Ovary (tissue), 3 donors: Measurements from ENCODE around the gene SLC45A3.

Experiments used
- CTCF ChIP-seq, 3 donors: fragments of 450-650 bp in 2 of 3; fragments of 200-600 bp in 1 of 3; IDR thresholded peaks; one replicate each; pipeline versions ENCODE4 v1.5.1 to v1.8.0; 2016 to 2022; ENCODE audit warnings: antibody characterized with exemption in 3 of 3, mild to moderate bottlenecking in 1 of 3
- EP300 ChIP-seq: sonication (generic); formaldehyde crosslinking; IDR thresholded peaks from one replicate; pipeline ENCODE4 v1.6.1; 2017; ENCODE audit warnings: antibody characterized with exemption
- POLR2A ChIP-seq: fragments of 450-650 bp; IDR thresholded peaks from one replicate; pipeline ENCODE4 v1.6.1; 2017; ENCODE audit warnings: antibody characterized with exemption, mild to moderate bottlenecking, moderate library complexity
- donor health status: DM: no; HTN: no; CAD: no.

GRCh38 chr1:205678286-205679111 is 1.8 kb downstream of the SLC45A3 start:
- TF ChIP-seq CTCF (IDR thresholded peaks at IDR 0.05) (no peak), POLR2A (no peak), EP300 (no peak)
